Neural progenitor cell (in vitro differentiated cells): Measurements from ENCODE around the gene FLVCR2. TPM values are rescaled to one million over a fixed set of nuclear protein-coding genes. Genes with fewer than 3 reads are reported as not detected.

Experiments used
- DNase-seq: peaks from one replicate; pipeline ENCODE4 v3.0.0-alpha.2; 2016; ENCODE audit warnings: low spot score
- H2AFZ ChIP-seq: fragments of 200-600 bp; sonication (generic); replicated peaks from 2 replicates; pipeline ENCODE4 v1.6.1; 2016; ENCODE audit warnings: antibody characterized with exemption
- H3F3A ChIP-seq: fragments of 200-600 bp; sonication (generic); 2 replicates; pipeline ENCODE4 v1.6.1; 2016; ENCODE audit warnings: antibody characterized with exemption, low read depth
- H3K27ac ChIP-seq: fragments of 200-600 bp; sonication (generic); 2 replicates; pipeline ENCODE4 v1.5.1; 2016; ENCODE audit warnings: mild to moderate bottlenecking
- H3K27me3 ChIP-seq: fragments of 200-600 bp; sonication (generic); 2 replicates; pipeline ENCODE4 v1.6.1; 2016; ENCODE audit warnings: mild to moderate bottlenecking, moderate library complexity
- H3K36me3 ChIP-seq: fragments of 200-600 bp; sonication (generic); 2 replicates; pipeline ENCODE4 v1.5.1; 2016
- H3K4me1 ChIP-seq: fragments of 200-600 bp; sonication (generic); 2 replicates; pipeline ENCODE4 v1.6.1; 2016; ENCODE audit warnings: mixed run types
- H3K4me2 ChIP-seq: fragments of 200-600 bp; sonication (generic); 2 replicates; pipeline ENCODE4 v1.6.1; 2016
- H3K4me3 ChIP-seq: fragments of 200-600 bp; sonication (generic); 2 replicates; pipeline ENCODE4 v1.5.1; 2016
- H3K79me2 ChIP-seq: fragments of 200-600 bp; sonication (generic); 2 replicates; pipeline ENCODE4 v1.6.1; 2016; ENCODE audit warnings: low read depth
- H3K9ac ChIP-seq: fragments of 200-600 bp; sonication (generic); 2 replicates; pipeline ENCODE4 v1.6.1; 2016
- H3K9me3 ChIP-seq: fragments of 200-600 bp; sonication (generic); 2 replicates; pipeline ENCODE4 v1.5.1; 2016; ENCODE audit warnings: low read depth
- H4K20me1 ChIP-seq: fragments of 200-600 bp; sonication (generic); 2 replicates; pipeline ENCODE4 v1.6.1; 2016; ENCODE audit warnings: low read depth
- H3K27ac Mint-ChIP-seq: 3 replicates; pipeline ENCODE4 v1.8.0; 2021; ENCODE audit warnings: mixed read lengths
- H3K27me3 Mint-ChIP-seq: 2 replicates; pipeline ENCODE4 v1.8.0; 2022; ENCODE audit warnings: low read depth, mild to moderate bottlenecking, inconsistent platforms, moderate library complexity, mixed read lengths; ENCODE audit not compliant: insufficient read depth
- H3K36me3 Mint-ChIP-seq: 3 replicates; pipeline ENCODE4 v1.8.0; 2021; ENCODE audit warnings: mixed read lengths
- H3K4me1 Mint-ChIP-seq: 3 replicates; pipeline ENCODE4 v1.8.0; 2021; ENCODE audit warnings: mixed read lengths
- H3K4me3 Mint-ChIP-seq: 3 replicates; pipeline ENCODE4 v1.8.0; 2021; ENCODE audit warnings: mild to moderate bottlenecking, moderate library complexity, mixed read lengths
- H3K9me3 Mint-ChIP-seq: 3 replicates; pipeline ENCODE4 v1.8.0; 2020; ENCODE audit warnings: mixed read lengths
- EZH2 ChIP-seq: fragments of 200-600 bp; sonication (generic); IDR thresholded peaks from 2 replicates; pipeline ENCODE4 v1.6.1; 2017; ENCODE audit warnings: antibody characterized with exemption, mild to moderate bottlenecking, moderate library complexity
- EZH2phosphoT487 ChIP-seq: fragments of 200-600 bp; sonication (generic); IDR thresholded peaks from 2 replicates; pipeline ENCODE4 v1.6.1; 2017; ENCODE audit warnings: antibody characterized with exemption
- total RNA-seq: library from RNA; depleted of rRNA; stranded (reverse); fragments of >200 nt; gene quantifications from 2 replicates; pipeline ENCODE4 v1.2.3, GENCODE V29; 2015; ENCODE audit warnings: low replicate concordance
- TF ChIP-seq, protein P1 (sequence below): fragments of 200-600 bp; sonication (generic); IDR thresholded peaks from 2 replicates; pipeline ENCODE4 v1.5.1; 2017; ENCODE audit warnings: antibody characterized with exemption, mild to moderate bottlenecking

FLVCR2 gene
- total RNA-seq, 1 donor from 2014 or later: 1.7 TPM

DNA sequence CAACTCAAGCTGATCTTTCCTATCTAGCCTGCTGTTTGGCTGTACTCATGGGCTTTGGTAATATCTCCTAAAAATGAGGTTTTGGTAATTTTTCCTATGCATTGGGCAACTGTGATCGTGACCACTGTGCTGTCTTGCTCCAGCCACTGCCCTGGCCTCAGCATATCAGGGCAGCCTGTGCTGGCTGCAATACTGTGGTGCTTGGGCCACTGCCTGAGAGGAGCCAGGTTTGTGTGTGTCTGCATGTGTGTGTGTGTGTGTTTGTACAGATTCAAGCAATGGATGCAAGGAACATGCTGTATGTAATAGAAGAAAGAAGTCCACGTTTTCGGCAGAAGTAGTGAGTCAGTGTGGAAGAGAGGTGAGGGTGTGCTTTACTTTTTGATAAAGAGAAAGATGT is 69.2 kb downstream of the FLVCR2 start:
- Histone ChIP-seq H3F3A (no peaks in the 10 kb centered on the region), H3K27me3 (no peaks in the 10 kb centered on the region), H3K9me3 (no peaks in the 10 kb centered on the region), H3K27ac (no peak overlapping the region), H2AFZ (no peak overlapping the region), H3K4me1 (no peaks in the 10 kb centered on the region), H3K36me3 (no peaks in the 10 kb centered on the region), H4K20me1 (no peaks in the 10 kb centered on the region), H3K4me2 (no peak overlapping the region), H3K9ac (no peak overlapping the region), H3K4me3 (no peak overlapping the region), H3K79me2 (no peaks in the 10 kb centered on the region)
- DNase-seq: no peak
- H3K36me3 Mint-ChIP-seq: peaks cover 34% of the 10 kb centered on the region
- no peak overlapping the region for H3K27ac Mint-ChIP-seq
- H3K27me3 Mint-ChIP-seq: peaks cover 2% of the 10 kb centered on the region
- H3K4me1 Mint-ChIP-seq: peaks cover 18% of the 10 kb centered on the region
- H3K4me3 Mint-ChIP-seq: no peak overlapping the region
- H3K9me3 Mint-ChIP-seq: no peaks in the 10 kb centered on the region
- TF ChIP-seq, protein P1, sequence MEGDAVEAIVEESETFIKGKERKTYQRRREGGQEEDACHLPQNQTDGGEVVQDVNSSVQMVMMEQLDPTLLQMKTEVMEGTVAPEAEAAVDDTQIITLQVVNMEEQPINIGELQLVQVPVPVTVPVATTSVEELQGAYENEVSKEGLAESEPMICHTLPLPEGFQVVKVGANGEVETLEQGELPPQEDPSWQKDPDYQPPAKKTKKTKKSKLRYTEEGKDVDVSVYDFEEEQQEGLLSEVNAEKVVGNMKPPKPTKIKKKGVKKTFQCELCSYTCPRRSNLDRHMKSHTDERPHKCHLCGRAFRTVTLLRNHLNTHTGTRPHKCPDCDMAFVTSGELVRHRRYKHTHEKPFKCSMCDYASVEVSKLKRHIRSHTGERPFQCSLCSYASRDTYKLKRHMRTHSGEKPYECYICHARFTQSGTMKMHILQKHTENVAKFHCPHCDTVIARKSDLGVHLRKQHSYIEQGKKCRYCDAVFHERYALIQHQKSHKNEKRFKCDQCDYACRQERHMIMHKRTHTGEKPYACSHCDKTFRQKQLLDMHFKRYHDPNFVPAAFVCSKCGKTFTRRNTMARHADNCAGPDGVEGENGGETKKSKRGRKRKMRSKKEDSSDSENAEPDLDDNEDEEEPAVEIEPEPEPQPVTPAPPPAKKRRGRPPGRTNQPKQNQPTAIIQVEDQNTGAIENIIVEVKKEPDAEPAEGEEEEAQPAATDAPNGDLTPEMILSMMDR: no peak
- TF ChIP-seq EZH2 (no peak), EZH2phosphoT487 (no peak)

DNA sequence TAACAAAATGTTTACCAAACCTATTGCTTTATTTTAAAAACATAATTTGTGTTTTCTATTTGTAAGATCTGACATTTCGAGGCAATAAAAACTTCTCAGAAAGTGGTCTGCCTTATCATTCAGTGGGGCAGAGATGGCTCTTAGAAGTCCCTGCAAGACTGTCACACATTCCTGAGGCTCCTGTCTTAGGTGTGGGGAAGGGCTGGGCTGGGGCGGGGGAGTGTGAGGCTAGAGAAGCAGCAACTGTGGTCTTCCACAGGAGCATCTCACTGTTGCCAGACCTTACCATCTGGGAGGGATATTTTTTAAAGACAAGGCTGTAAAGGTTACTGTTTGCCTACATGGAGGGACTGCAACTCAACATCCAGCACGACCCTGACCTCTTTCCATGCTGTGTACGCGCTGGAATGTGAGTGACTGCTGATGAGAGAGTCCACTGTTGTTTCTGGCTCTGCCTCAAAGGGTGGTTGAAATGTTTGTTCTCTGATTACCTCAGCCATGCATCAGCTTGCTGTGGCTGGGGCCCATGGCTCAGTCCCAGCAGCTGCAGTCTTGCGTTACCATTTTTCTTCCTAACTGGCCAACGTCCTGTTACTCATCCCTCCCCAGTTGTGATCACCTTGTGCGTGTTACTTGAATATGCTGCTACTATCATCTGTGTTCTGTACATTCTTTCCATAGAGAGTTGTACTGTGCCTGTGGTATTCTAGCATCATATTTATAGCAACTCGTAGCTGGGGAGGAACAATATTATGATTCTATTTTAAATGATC is 69.8 kb downstream of the FLVCR2 start:
- no peaks in the 10 kb centered on the region for H3K36me3 ChIP-seq

DNA sequence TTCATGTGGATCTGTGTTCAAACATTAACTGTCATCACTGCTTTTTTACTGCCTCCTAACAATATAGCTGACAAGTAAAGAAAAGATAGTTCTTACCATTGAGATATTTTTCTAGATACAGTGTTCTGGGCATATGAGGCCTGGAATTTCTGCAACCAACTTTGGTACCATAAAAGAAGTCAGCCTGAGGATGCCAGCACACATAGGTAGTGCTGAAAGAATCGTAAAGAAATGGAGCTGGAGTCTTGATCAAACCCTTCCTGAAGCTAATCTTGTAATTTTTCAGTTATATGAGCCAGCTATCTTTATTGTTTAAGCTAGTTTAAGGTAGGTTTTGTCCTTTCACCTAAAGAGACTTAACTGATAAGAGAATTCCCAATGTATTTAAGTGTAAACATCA is 70.9 kb downstream of the FLVCR2 start:
- H3K9me3 ChIP-seq: no peaks in the 10 kb centered on the region
- H3K79me2 ChIP-seq: no peaks in the 10 kb centered on the region
- no peak overlapping the region for H3K4me2 ChIP-seq
- no peak for DNase-seq
- no peak overlapping the region for H3K4me3 Mint-ChIP-seq
- peaks cover 37% of the 10 kb centered on the region for H3K36me3 Mint-ChIP-seq
- H3F3A ChIP-seq: peaks cover 2% of the 10 kb centered on the region
- peaks cover 5% of the 10 kb centered on the region for H4K20me1 ChIP-seq
- no peaks in the 10 kb centered on the region for H3K9me3 Mint-ChIP-seq
- no peak overlapping the region for H3K27ac Mint-ChIP-seq
- H3K27ac ChIP-seq: no peak overlapping the region
- H3K9ac ChIP-seq: no peak overlapping the region
- H2AFZ ChIP-seq: no peak overlapping the region
- H3K36me3 ChIP-seq: no peaks in the 10 kb centered on the region
- H3K27me3 Mint-ChIP-seq: peaks cover 2% of the 10 kb centered on the region
- no peak for TF ChIP-seq EZH2phosphoT487
- TF ChIP-seq, protein P1: no peak
- TF ChIP-seq EZH2: no peak
- H3K4me1 ChIP-seq: no peaks in the 10 kb centered on the region
- no peaks in the 10 kb centered on the region for H3K27me3 ChIP-seq
- peaks cover 20% of the 10 kb centered on the region for H3K4me1 Mint-ChIP-seq
- H3K4me3 ChIP-seq: no peak overlapping the region

More for the DNA sequence above, 69.8 kb downstream of the FLVCR2 start:
- no peaks in the 10 kb centered on the region for H4K20me1 ChIP-seq
- no peaks in the 10 kb centered on the region for H3F3A ChIP-seq
- Mint-ChIP-seq H3K9me3 (no peaks in the 10 kb centered on the region), H3K27ac (peak overlapping the region; percentile 93), H3K4me3 (no peak overlapping the region), H3K27me3 (peaks cover 2% of the 10 kb centered on the region), H3K36me3 (peaks cover 36% of the 10 kb centered on the region), H3K4me1 (peaks cover 18% of the 10 kb centered on the region)
- H3K4me3 ChIP-seq: no peak overlapping the region
- DNase-seq: no peak
- H3K4me1 ChIP-seq: no peaks in the 10 kb centered on the region
- no peaks in the 10 kb centered on the region for H3K27me3 ChIP-seq
- no peak overlapping the region for H3K27ac ChIP-seq
- H2AFZ ChIP-seq: no peak overlapping the region
- H3K79me2 ChIP-seq: no peaks in the 10 kb centered on the region
- TF ChIP-seq EZH2phosphoT487: no peak
- TF ChIP-seq, protein P1: no peak
- H3K9me3 ChIP-seq: no peaks in the 10 kb centered on the region
- H3K4me2 ChIP-seq: no peak overlapping the region
- H3K9ac ChIP-seq: no peak overlapping the region
